ENCODE data around the gene ZBTB7B.
A peak's percentile ranks its signal among the peaks of the same experiment; 100 is the strongest.

ZBTB7B gene

DNA sequence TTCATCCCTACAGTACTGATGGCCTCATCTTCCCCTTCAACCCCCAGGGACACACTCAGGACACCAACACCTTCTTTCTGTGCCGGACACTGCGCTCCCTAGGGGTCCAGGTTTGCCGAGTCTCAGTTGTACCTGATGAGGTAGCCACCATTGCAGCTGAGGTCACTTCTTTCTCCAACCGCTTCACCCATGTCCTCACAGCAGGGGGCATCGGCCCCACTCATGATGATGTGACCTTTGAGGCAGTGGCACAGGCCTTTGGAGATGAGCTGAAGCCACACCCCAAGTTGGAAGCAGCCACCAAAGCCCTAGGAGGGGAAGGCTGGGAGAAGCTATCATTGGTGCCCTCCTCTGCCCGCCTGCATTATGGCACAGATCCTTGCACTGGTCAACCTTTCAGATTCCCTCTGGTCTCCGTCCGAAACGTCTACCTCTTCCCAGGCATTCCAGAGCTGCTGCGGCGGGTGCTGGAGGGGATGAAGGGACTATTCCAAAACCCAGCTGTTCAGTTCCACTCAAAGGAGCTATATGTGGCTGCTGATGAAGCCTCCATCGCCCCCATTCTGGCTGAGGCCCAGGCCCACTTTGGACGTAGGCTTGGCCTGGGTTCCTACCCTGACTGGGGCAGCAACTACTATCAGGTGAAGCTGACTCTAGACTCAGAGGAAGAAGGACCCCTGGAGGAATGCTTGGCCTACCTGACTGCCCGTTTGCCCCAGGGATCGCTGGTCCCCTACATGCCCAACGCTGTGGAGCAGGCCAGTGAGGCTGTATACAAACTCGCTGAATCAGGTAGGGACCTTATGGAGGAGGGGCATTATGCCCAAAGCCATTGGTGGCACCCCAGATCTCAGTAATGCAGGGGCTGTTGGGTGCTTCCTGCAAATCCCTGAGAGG, 14.3 kb upstream of the ZBTB7B start:
- no peak for DNase-seq (ENCODE audit: low read depth)

GRCh38 chr1:154989195-154989860, 13.3 kb upstream of the ZBTB7B start:
- DNase-seq (ENCODE audit: low read depth): no peak

GRCh38 chr1:154990276-154990675, 12.3 kb upstream of the ZBTB7B start:
- no peak for DNase-seq (ENCODE audit: low read depth)

DNA sequence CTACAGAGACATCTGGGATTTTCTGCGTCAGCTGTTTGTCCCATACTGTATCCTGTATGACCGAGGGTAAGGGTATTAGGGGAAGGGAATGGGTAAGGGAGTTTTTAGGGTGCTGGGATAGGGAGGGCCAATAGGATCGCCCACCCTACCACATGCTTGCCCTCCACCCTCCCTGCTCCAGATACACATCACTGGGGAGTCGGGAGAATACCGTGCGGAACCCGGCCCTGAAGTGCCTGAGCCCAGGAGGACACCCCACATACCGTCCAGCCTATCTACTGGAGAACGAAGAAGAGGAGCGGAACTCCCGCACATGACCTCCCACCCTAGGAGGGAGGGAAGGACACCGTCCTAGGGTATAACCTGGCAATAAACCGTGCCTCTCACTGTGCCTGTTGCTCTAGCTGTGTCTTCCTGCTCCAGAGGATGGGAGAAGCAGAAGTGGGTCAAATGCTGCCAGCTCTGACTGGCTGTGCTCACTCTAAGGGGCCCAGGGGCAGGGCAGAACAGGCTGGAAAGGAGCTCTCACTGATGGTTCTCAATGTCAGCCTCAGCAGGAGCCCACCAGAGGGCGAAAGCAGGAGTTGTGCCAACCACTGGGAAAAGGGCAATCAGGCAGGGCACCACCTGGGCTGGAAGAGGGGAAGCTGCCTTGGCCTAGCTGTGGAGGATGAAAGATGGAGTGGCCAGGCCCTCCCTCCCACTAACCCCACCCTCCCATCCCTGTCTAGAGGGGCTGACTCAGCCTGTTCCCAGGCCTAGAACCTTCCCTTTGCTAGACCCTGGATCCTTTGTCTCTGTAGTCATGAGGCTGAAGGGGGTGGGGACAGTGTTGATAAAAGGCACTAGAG, 9.7 kb upstream of the ZBTB7B start:
- DNase-seq (ENCODE audit: low read depth): no peak

GRCh38 chr1:154993572-154994268, 8.9 kb upstream of the ZBTB7B start, which contains the start of gene LENEP:
LENEP (plus strand) TSS chr1:154993586; CDS start chr1:154993608, 22 bp downstream.
- DNase-seq (ENCODE audit: low read depth): no peak

GRCh38 chr1:154994269-154994587, 8.4 kb upstream of the ZBTB7B start:
- no peak for DNase-seq (ENCODE audit: low read depth)

- DNase-seq (ENCODE audit: low read depth): no peak
Observed at GRCh38 chr1:154994591-154994990, 8.0 kb upstream of the ZBTB7B start.

DNA sequence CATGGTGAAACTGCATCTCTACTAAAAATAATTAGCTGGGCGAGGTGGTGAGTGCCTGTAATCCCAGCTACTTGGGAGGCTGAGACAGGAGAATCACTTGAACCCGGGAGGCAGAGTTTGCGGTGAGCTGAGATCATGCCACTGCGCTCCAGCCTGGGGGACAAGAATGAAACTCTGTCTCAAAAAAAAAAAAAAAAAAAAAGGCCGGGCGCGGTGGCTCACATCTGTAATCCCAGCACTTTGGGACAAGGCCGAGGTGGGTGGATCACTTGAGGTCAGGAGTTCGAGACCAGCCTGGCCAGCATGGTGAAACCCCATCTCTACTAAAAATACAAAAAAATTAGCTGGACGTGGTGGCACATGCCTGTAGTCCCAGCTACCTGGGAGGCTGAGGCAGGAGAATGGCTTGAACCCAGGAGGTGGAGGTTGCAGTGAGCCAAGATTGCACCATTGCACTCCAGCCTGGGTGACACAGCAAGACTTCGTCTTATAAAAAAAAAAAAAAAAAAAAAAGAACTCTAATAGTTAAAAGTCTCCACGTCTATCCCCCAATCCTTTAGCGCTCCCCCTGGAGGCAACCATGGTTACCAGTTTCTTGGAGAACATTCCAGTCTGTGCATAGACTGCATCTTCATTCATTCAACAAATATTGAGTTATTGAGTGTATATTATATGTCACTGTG, 7.2 kb upstream of the ZBTB7B start:
- peak; percentile 81 for DNase-seq (ENCODE audit: low read depth)

DNA sequence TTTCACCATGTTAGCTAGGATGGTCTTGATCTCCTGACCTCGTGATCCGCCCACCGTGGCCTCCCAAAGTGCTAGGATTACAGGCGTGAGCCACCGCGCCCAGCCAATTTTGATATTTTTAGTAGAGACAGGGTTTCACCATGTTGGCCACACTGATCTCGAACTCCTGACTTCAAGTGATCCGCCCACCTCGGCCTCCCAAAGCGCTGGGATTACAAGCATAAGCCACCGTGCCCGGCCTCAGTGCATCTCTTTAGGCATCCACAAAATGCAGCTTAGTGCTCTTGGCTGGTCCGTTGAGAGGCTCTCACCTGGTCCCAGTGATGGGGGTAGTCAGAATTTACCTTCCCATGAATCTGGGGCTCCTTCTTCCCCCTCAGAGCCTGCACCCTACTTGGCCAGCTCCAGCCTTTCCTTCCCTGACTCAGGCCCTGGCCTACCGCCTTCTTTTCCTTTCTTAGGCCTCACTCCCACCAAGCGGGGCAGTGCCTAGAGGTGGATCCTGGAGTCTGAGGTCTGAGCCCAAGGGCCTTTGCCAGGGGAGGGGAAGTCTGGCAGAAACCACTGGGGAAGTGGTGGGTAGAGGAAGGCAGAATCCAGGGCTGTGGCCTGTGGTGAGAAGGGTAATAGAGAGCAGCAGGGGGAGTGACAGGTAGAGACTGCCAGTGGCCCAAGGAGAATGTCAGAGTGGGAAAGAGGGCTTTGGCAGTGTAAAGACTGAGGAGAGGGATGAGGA, 5.5 kb upstream of the ZBTB7B start:
- DNase-seq (ENCODE audit: low read depth): no peak

DNA sequence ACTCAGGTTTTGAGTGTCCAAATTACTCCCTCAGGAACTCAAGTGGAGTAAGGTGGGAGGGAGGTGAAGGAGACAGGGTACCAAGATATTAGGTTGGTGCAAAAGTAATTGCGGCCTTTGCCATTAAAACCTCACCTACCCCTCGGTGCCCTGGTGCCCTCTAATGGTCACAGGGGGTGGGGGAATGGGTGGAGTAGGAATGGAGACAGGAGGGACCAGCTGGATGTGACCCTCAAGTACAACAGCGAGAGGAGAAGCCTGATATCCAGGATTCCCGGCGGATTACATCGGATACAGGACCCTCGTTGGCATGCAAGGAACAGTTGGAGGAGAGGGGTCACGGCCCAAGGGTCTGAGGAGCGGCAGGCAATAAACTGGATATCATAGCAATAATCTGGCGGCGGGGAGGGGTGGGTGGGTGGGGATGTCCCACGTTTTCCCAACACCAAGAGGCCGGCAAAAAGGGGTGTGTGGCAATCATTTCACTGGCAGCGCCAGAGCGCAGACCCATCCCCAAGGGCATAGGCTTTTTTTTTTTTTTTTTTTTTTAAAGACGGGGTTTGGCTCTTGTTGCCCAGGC, 4.3 kb upstream of the ZBTB7B start:
- no peak for DNase-seq (ENCODE audit: low read depth)

GRCh38 chr1:154998818-154999570, 3.6 kb upstream of the ZBTB7B start:
- DNase-seq (ENCODE audit: low read depth): peak; percentile 62

- no peak for DNase-seq (ENCODE audit: low read depth)
Observed at GRCh38 chr1:154999571-155000410, 2.8 kb upstream of the ZBTB7B start.

- no peak for DNase-seq (ENCODE audit: low read depth)
Observed at GRCh38 chr1:155000411-155000725, 2.2 kb upstream of the ZBTB7B start.

- peak; percentile 86 for DNase-seq (ENCODE audit: low read depth)
Observed at GRCh38 chr1:155000726-155001424, 1.7 kb upstream of the ZBTB7B start.

DNA sequence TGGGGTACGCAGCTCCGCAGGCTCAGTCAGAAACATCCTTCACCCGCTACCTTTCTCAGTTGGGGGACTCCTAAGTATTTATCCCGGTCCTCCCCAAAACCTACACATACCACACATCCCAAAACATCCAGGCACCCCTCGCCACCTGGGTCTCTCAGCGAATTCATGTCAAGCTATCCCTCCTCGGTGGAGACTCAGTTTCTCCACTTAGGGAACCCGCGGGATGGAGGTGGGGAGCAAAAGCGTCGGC, 1.3 kb upstream of the ZBTB7B start:
- DNase-seq (ENCODE audit: low read depth): no peak

DNA sequence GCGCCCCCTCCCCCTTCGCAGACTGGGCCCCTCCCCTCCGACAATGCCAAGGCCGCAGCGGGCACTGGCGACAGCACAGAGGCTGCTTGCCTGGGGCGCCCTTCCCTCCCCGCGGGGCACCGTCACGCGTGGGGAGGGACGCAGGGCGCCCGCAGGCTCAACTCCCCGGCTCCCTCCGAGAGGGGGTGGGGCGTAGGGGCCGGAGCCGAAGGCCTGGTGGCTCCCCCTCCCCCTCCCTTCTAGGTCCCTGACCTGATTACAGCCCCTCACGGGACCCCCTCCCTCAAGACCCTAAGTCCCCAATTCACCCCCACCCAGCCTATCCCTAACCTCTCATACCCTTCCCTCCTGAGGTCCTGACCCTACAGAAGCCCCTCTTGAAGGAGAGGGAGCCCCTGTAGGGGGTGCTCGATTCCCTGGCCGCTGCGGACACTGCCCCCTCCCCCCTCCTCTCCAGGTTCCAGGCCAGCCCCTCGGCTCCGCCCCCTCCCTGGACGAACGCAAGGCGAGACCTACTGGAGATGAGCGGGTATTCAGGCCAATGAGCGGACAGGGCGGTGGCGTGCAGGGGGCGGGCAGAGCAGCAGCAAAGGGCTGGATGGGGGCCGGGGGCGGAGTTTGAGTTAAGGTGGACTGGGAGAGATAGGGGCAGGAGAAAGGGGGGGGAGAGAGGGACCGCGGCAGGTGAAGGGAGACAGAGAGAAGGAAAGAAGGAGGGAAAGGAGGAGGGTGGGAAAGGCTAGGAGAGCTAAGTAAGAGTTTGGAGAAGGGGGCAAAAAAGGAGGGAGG, 733 bp upstream of the ZBTB7B start:
- peak; percentile 99 for DNase-seq (ENCODE audit: low read depth)

DNA sequence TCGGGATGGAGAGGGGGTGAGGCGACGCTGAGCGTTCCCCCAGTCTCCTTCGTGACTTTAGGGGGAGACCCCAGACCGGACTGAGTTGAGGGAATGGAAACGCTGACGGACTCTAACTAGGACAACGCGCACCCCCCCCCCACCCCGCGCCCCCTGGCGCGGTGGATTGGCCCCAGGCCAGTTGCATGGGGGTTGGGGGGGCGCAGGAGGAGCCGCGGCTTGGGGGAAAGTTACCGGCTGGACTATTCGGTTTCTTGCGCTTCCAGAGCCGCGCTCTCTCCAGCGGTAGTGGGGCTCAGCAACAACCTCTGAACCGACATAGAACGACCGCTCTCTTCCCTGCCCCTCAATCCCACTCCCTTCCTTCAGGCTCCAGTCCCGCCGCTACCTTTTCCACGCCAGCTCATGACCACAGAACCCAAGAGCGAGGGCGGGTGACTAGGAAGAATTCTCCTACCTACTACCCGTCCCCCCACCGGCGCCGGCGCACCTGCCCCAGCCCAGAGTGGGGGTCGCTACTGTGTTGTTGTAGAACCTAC, 694 bp downstream of the ZBTB7B start:
- no peak for DNase-seq (ENCODE audit: low read depth)
